ENCODE data around the gene CHURC1.
A peak's percentile ranks its signal among the peaks of the same experiment; 100 is the strongest.

The CHURC1 gene

DNA sequence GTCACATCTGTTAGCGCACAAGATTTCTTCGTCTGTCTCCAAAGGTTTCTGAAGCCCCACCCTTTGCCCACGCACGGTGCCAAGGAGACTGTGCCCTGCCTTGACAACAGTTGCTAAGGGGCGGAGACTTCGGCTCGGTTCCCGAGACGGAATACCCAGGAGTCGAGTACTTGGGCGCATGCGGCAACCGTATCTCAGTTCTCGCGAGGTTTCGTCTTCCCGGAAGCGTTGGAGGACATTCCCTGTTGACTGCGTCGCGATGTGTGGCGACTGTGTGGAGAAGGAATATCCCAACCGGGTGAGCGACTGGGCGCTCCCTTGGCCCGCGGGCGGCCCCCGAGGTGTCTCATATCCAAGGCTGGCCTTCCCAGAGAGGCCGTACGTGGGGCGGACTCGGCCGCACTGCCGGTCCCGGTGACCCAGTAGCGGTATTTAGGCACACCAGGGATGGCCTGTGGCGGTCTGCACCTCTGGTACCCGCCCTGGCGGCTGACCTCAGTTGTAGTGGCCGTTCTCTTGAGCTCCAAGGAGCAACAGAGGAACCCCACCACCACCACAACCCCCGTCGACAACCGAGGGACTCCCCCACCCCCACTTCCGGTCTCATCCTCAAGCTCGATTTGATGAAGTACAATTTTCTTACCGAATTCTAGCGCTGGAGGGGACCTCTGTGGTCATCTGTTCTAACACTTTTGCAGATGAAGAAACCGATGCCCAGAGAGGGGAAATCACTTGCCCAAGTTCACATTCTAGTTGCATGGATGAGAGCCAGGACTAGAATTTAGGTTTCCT, at the start of gene CHURC1:
Gene CHURC1 (plus strand): TSS at position 219 of the 792 bp plus-strand sequence. CDS start 41 bp downstream, at position 260.
- peak; percentile 95 for DNase-seq (ENCODE audit: low read depth, low spot score)
- Histone ChIP-seq H3K36me3 (ENCODE audit: insufficient read depth, low read length) (no peaks in the 10 kb centered on the region), H3K27ac (peak within 1 kb of the TSS; percentile 79), H3K9ac (ENCODE audit: insufficient read length) (peak within 1 kb of the TSS; percentile 99), H3K4me3 (peak within 1 kb of the TSS; percentile 99), H3K9me3 (ENCODE audit: low read depth, low read length) (no peaks in the 10 kb centered on the region)
- TF ChIP-seq FOXP2 (optimal IDR thresholded peaks at IDR 0.05; ENCODE audit: control extremely low read depth, extremely low read length, insufficient read depth) (no peak), POLR2AphosphoS5 (IDR thresholded peaks at IDR 0.05; ENCODE audit: borderline replicate concordance, low read depth, low read length) (peak; percentile 94)

DNA sequence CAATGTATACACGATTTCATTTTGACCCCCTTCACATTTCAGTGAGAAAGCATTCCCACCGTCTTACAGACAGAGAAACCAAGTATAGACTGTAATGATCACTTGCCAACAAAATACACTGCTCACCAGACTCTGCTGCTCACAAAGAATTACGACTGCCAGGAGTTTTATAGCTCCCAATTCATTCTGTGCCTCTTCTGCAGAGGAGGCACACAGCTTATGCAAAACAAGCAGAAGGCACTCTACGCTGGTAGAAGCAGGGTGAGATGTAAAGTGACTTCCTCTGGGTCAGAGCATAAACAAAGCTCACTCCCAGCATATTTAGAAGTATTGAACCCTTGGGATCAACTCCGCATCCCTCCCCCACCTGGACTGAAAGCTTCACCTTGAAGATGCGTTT, 49.1 kb upstream of the CHURC1 start:
- DNase-seq (ENCODE audit: low read depth, low spot score) = no peak
- Histone ChIP-seq H3K36me3 (ENCODE audit: insufficient read depth, low read length) (no peaks in the 10 kb centered on the region), H3K4me3 (no peak overlapping the region), H3K9ac (ENCODE audit: insufficient read length) (no peak overlapping the region), H3K27ac (no peak overlapping the region), H3K9me3 (ENCODE audit: low read depth, low read length) (no peaks in the 10 kb centered on the region)
- TF ChIP-seq EZH2 (IDR thresholded peaks at IDR 0.05) (no peak), POLR2AphosphoS5 (IDR thresholded peaks at IDR 0.05; ENCODE audit: borderline replicate concordance, low read depth, low read length) (no peak), FOXP2 (optimal IDR thresholded peaks at IDR 0.05; ENCODE audit: control extremely low read depth, extremely low read length, insufficient read depth) (no peak)

DNA sequence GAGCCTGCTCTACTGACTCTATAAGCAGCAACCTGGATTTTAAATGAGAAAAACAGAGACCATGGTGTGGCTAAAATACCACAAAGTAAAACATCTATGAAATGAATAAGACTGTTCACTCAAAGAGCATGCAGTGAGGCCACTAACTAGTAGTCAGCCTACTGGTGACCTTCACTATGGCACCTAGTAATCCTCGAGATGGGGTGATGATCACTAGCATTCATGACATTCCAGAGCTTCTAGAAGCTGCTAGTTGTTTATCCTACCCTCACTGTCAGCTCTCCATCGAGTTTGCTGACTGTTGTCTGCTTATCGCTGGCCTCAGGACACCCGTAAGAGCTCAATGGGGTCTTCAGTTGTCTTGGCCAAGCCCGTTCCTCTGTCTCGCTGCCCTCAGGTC, 48.3 kb upstream of the CHURC1 start:
- no peak overlapping the region for H3K27ac ChIP-seq
- H3K4me3 ChIP-seq = no peak overlapping the region
- H3K36me3 ChIP-seq (ENCODE audit: insufficient read depth, low read length) = no peaks in the 10 kb centered on the region
- H3K9ac ChIP-seq (ENCODE audit: insufficient read length) = no peak overlapping the region
- DNase-seq (ENCODE audit: low read depth, low spot score) = no peak
- TF ChIP-seq POLR2AphosphoS5 (IDR thresholded peaks at IDR 0.05; ENCODE audit: borderline replicate concordance, low read depth, low read length) (no peak), EZH2 (IDR thresholded peaks at IDR 0.05) (no peak), FOXP2 (optimal IDR thresholded peaks at IDR 0.05; ENCODE audit: control extremely low read depth, extremely low read length, insufficient read depth) (no peak)
- H3K9me3 ChIP-seq (ENCODE audit: low read depth, low read length) = no peaks in the 10 kb centered on the region

DNA sequence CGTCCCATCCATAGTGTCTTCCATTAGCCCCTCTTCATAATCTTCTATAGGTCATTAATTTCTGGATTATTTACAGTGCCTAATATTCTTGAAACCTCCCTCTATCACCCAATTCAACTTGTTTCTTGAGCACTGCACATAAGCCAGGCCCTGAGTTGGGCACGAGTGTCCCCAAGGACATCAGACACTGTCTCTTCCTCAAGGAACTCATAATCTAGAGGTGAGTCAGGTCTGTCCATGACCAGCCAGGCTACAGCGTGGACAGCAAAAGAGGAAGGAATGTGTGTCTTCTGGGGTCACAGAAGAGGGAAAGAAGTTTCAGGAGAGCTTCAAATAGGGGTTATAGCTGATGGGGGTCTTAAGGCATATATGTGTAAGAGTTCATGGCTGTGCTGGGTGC, 47.1 kb upstream of the CHURC1 start:
- Histone ChIP-seq H3K9me3 (ENCODE audit: low read depth, low read length) (no peaks in the 10 kb centered on the region), H3K27ac (no peak overlapping the region), H3K36me3 (ENCODE audit: insufficient read depth, low read length) (no peaks in the 10 kb centered on the region), H3K9ac (ENCODE audit: insufficient read length) (no peak overlapping the region), H3K4me3 (no peak overlapping the region)
- DNase-seq (ENCODE audit: low read depth, low spot score) = no peak
- TF ChIP-seq FOXP2 (optimal IDR thresholded peaks at IDR 0.05; ENCODE audit: control extremely low read depth, extremely low read length, insufficient read depth) (no peak), POLR2AphosphoS5 (IDR thresholded peaks at IDR 0.05; ENCODE audit: borderline replicate concordance, low read depth, low read length) (no peak), EZH2 (IDR thresholded peaks at IDR 0.05) (no peak)

DNA sequence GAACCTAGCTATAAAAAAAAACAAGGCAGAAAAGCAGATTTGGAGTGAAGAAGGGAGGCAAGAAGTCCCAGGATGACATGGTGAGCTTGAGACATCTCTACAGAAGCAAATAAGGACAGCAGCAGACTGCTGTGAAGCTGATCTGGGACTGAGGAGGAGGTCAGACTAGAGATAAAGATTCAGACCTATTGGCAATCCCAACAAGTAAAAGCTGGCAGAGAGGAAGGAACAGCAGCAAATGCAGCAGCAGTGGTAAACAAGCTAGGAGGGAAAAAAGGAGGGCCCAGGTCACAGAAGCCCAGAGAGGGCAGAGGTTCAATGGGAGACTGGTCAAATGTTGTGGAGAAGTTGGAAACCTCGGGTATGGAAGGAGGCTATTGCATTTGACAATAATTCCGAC, 45.9 kb upstream of the CHURC1 start:
- H3K4me3 ChIP-seq = no peak overlapping the region
- H3K9ac ChIP-seq (ENCODE audit: insufficient read length) = no peak overlapping the region
- H3K36me3 ChIP-seq (ENCODE audit: insufficient read depth, low read length) = no peaks in the 10 kb centered on the region
- no peak for DNase-seq (ENCODE audit: low read depth, low spot score)
- no peak for TF ChIP-seq POLR2AphosphoS5 (IDR thresholded peaks at IDR 0.05; ENCODE audit: borderline replicate concordance, low read depth, low read length)
- TF ChIP-seq EZH2 (IDR thresholded peaks at IDR 0.05) = no peak
- TF ChIP-seq FOXP2 (optimal IDR thresholded peaks at IDR 0.05; ENCODE audit: control extremely low read depth, extremely low read length, insufficient read depth) = no peak
- no peak overlapping the region for H3K27ac ChIP-seq
- no peaks in the 10 kb centered on the region for H3K9me3 ChIP-seq (ENCODE audit: low read depth, low read length)

DNA sequence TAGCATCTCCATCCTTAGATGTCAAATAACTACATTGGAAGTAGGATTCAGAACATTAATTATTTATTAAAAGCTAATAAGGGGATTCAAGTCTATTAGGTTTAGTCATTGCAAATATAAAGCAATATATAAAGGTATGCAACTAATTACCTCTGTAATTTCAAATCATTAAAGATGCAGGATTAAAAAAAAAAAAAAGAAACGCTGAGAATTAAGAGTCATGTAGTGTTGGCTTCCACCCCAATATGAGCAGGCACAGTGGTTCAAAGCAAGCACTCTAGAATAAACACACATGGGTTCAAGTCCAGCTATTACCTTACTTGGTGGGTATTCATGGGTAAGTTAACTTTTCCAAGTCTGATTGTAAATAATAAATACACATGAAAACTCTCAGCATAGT, 45.4 kb upstream of the CHURC1 start:
- no peak overlapping the region for H3K4me3 ChIP-seq
- H3K9ac ChIP-seq (ENCODE audit: insufficient read length) = no peak overlapping the region
- H3K36me3 ChIP-seq (ENCODE audit: insufficient read depth, low read length) = no peaks in the 10 kb centered on the region
- no peak for DNase-seq (ENCODE audit: low read depth, low spot score)
- TF ChIP-seq POLR2AphosphoS5 (IDR thresholded peaks at IDR 0.05; ENCODE audit: borderline replicate concordance, low read depth, low read length) = no peak
- no peak for TF ChIP-seq FOXP2 (optimal IDR thresholded peaks at IDR 0.05; ENCODE audit: control extremely low read depth, extremely low read length, insufficient read depth)
- no peak for TF ChIP-seq EZH2 (IDR thresholded peaks at IDR 0.05)
- H3K27ac ChIP-seq = no peak overlapping the region
- no peaks in the 10 kb centered on the region for H3K9me3 ChIP-seq (ENCODE audit: low read depth, low read length)

DNA sequence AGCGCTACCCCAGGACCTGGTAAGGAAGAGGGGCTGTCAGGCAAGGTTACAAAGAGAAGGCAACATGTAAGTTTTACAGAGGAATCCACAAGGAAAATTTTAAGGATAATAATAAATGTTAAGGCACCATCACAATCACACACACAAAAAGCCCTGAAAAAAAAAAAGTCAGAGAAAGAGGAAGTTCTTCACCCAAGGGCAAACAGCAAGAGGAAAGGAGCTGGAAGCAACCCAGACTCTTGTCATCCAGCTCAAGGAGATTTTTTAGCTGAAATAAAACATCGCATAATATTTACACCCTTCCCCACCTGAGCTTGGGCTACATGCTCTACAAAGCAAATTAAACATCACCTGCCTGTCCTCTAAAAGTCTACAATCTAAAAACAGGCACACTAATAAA, 44.1 kb upstream of the CHURC1 start:
- H3K36me3 ChIP-seq (ENCODE audit: insufficient read depth, low read length) = no peaks in the 10 kb centered on the region
- H3K9ac ChIP-seq (ENCODE audit: insufficient read length) = peak overlapping the region; percentile 8
- TF ChIP-seq EZH2 (IDR thresholded peaks at IDR 0.05) (no peak), FOXP2 (optimal IDR thresholded peaks at IDR 0.05; ENCODE audit: control extremely low read depth, extremely low read length, insufficient read depth) (no peak), POLR2AphosphoS5 (IDR thresholded peaks at IDR 0.05; ENCODE audit: borderline replicate concordance, low read depth, low read length) (no peak)
- no peak overlapping the region for H3K4me3 ChIP-seq
- H3K9me3 ChIP-seq (ENCODE audit: low read depth, low read length) = no peaks in the 10 kb centered on the region
- no peak overlapping the region for H3K27ac ChIP-seq
- no peak for DNase-seq (ENCODE audit: low read depth, low spot score)

DNA sequence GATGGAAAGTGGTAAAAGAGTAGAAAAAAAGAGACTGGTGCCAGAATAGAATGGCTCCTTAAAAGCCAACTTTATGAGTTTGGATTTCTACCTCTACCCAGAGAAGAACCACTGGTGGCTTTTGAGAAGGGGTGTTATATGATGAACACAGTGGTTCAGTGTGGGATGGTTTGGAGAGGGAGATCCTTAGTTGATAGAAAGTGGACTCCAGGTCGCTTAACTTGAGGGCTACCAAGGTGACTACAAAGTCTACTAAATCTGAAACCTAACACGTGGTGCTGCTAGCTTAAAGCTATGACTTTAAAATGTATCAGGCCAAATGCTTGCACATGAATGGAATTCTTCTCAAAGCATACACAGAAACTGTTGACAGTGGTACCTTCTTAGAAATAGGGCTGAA, 42.9 kb upstream of the CHURC1 start:
- Histone ChIP-seq H3K4me3 (no peak overlapping the region), H3K9me3 (ENCODE audit: low read depth, low read length) (no peaks in the 10 kb centered on the region), H3K27ac (no peak overlapping the region), H3K36me3 (ENCODE audit: insufficient read depth, low read length) (no peaks in the 10 kb centered on the region), H3K9ac (ENCODE audit: insufficient read length) (no peak overlapping the region)
- TF ChIP-seq EZH2 (IDR thresholded peaks at IDR 0.05) (no peak), POLR2AphosphoS5 (IDR thresholded peaks at IDR 0.05; ENCODE audit: borderline replicate concordance, low read depth, low read length) (no peak), FOXP2 (optimal IDR thresholded peaks at IDR 0.05; ENCODE audit: control extremely low read depth, extremely low read length, insufficient read depth) (no peak)
- no peak for DNase-seq (ENCODE audit: low read depth, low spot score)
